Kidney epithelial cell (primary cell): Measurements from ENCODE around the gene CLEC4D. TPM values are rescaled to one million over a fixed set of nuclear protein-coding genes. Genes with fewer than 3 reads are reported as not detected.

Experiments
- DNase-seq: peaks from one replicate; pipeline ENCODE4 v3.0.0-alpha.2; 2010; ENCODE audit warnings: low read depth
- H3K27me3 ChIP-seq: 2 replicates; pipeline ENCODE4 v1.6.0; 2011; ENCODE audit warnings: low read length; ENCODE audit not compliant: control insufficient read depth, insufficient read depth
- H3K36me3 ChIP-seq: 2 replicates; pipeline ENCODE4 v1.5.1; 2011; ENCODE audit warnings: low read length; ENCODE audit not compliant: control insufficient read depth, insufficient read depth
- H3K4me3 ChIP-seq: 2 replicates; pipeline ENCODE4 v1.5.1; 2011; ENCODE audit warnings: low read depth, mild to moderate bottlenecking, control low read depth, low read length
- CTCF ChIP-seq: IDR thresholded peaks from 2 replicates; pipeline ENCODE4 v1.5.1; 2011; ENCODE audit warnings: mild to moderate bottlenecking, moderate library complexity, low read length, control low read depth, inconsistent platforms; ENCODE audit not compliant: insufficient read depth, poor library complexity, severe bottlenecking
- total RNA-seq: library from RNA; depleted of rRNA; stranded (reverse); fragments of >200 nt; gene quantifications from 2 replicates; pipeline ENCODE4 v1.2.3, GENCODE V29; 2015

CLEC4D gene
- total RNA-seq: not detected in 2 replicates

GRCh38 chr12:8513256-8513655, at the start of gene CLEC4D:
CLEC4D (plus strand) TSS chr12:8513503; CDS start chr12:8513733, 230 bp downstream.
- TF ChIP-seq CTCF: no peak
- Histone ChIP-seq H3K27me3 (no peaks in the 10 kb centered on the region), H3K4me3 (no peak within 1 kb of the TSS), H3K36me3 (no peaks in the 10 kb centered on the region)
- no peak for DNase-seq

- no peak for DNase-seq
- TF ChIP-seq CTCF: no peak
- Histone ChIP-seq H3K36me3 (no peaks in the 10 kb centered on the region), H3K27me3 (no peaks in the 10 kb centered on the region), H3K4me3 (no peak overlapping the region)
Observed at GRCh38 chr12:8465301-8465996, 47.9 kb upstream of the CLEC4D start.

- TF ChIP-seq CTCF: no peak
- H3K27me3 ChIP-seq: no peaks in the 10 kb centered on the region
- no peak overlapping the region for H3K4me3 ChIP-seq
- H3K36me3 ChIP-seq: no peaks in the 10 kb centered on the region
- DNase-seq: no peak
Observed at GRCh38 chr12:8466241-8466640, 47.1 kb upstream of the CLEC4D start.

- Histone ChIP-seq H3K4me3 (no peak overlapping the region), H3K36me3 (no peaks in the 10 kb centered on the region), H3K27me3 (no peaks in the 10 kb centered on the region)
- TF ChIP-seq CTCF: no peak
- no peak for DNase-seq
Observed at GRCh38 chr12:8471090-8471489, 42.2 kb upstream of the CLEC4D start.

- TF ChIP-seq CTCF: no peak
- no peaks in the 10 kb centered on the region for H3K36me3 ChIP-seq
- DNase-seq: no peak
Observed at GRCh38 chr12:8475508-8476203, 37.6 kb upstream of the CLEC4D start.

More at GRCh38 chr12:8475508-8476203, 37.6 kb upstream of the CLEC4D start:
- Histone ChIP-seq H3K27me3 (no peaks in the 10 kb centered on the region), H3K4me3 (no peak overlapping the region)
